ENCODE results near the gene RPL13. TPM values are rescaled to one million over a fixed set of nuclear protein-coding genes. Genes with fewer than 3 reads are reported as not detected.

The RPL13 gene
- total RNA-seq, 1 experiment from 2014 or later, result 2,157 TPM

DNA sequence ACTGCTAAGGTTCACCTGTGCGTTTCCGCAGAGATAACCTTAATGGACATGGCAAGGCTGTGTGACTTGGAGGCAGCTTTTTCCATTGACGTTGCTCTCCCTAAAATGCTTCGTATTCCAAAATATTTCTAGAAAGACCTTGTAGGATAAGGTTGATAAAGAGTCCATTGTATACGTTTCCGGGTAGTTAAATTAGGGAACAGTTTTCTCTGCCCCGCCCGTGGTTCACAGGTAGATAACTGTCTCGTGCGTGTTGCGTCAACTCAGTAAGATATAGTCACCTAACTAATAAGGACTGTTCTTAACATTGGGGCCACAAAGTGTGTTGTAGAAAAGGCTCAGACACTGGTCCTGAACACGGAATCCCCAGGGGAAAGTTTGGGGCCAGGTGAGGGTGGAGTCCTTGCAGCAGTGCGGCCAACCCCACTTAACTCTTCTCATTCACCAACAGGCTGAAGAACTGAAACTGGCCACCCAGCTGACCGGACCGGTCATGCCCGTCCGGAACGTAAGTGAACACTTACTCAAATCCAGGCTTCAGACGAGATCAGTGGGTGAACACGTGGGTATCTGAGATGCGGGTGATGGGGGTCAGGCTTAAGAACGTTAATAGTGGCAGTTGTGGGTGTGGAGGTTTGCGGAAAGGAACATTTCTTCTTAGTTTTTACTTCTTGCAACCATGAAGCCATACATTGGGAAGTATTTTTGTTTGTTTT is 1.6 kb downstream of the RPL13 start:
- Mint-ChIP-seq H3K4me1 (peaks cover 45 to 48% of the 10 kb centered on the region in 2 experiments), H3K27ac (peak overlapping the region; percentile 92 to 96 (median 95)), H3K9me3 (no peaks in the 10 kb centered on the region; a peak in 1 of 5 replicates), H3K27me3 (ENCODE audit: low read depth) (peaks cover 3% of the 10 kb centered on the region), H3K4me3 (peak overlapping the region; percentile 96), H3K36me3 (ENCODE audit: insufficient read depth in 1 of 3, low read depth in 3 of 3) (peaks cover 26 to 48% (median 38%) of the 10 kb centered on the region in 3 experiments)
- no peak overlapping the region for H3K18ac ChIP-seq (ENCODE audit: insufficient read length, low read depth, low read length)
- H4K5ac ChIP-seq (ENCODE audit: insufficient read length, low read depth, low read length), result peak overlapping the region; percentile 26
- H3K14ac ChIP-seq (ENCODE audit: insufficient read depth, low read length), result no peak overlapping the region
- peaks cover 10% of the 10 kb centered on the region; the same call in 1 of the 2 replicates for H3K79me2 ChIP-seq (ENCODE audit: insufficient read depth, low read length)
- peak overlapping the region; percentile 86 for H3K9ac ChIP-seq (ENCODE audit: extremely low read depth, insufficient read length, low read length)
- H3K23me2 ChIP-seq (ENCODE audit: insufficient read length, low read depth, low read length, poor library complexity, severe bottlenecking), result peaks cover 19% of the 10 kb centered on the region
- WGBS (ENCODE audit: extremely low coverage, insufficient read length, low lambda C conversion rate), result no CpG with 5 or more reads among the region's 23 CpGs
- no peak overlapping the region for H3T11ph ChIP-seq (ENCODE audit: low read length)
- no peak overlapping the region for H2BK20ac ChIP-seq (ENCODE audit: low read depth, low read length, poor library complexity, severe bottlenecking)
- H3K9me3 ChIP-seq (ENCODE audit: control insufficient read depth, low read depth, low read length), result no peaks in the 10 kb centered on the region
- H2BK5ac ChIP-seq (ENCODE audit: insufficient read length, low read length), result no peak overlapping the region
- H3K4ac ChIP-seq (ENCODE audit: low read depth, low read length), result no peak overlapping the region
- no peak overlapping the region for H2BK15ac ChIP-seq (ENCODE audit: low read depth, low read length)
- H3K4me2 ChIP-seq (ENCODE audit: insufficient read depth, insufficient read length, low read length), result peak overlapping the region; percentile 97
- no peaks in the 10 kb centered on the region; the same call in 1 of the 2 replicates for H3K4me1 ChIP-seq (ENCODE audit: insufficient read depth, low read length)
- H4K8ac ChIP-seq (replicated peaks; ENCODE audit: insufficient read length, low read depth, low read length), result no peak overlapping the region
- no peak overlapping the region for H2BK12ac ChIP-seq (ENCODE audit: insufficient read length, low read depth, low read length)
- H4K91ac ChIP-seq (ENCODE audit: insufficient read length, low read depth, low read length), result no peak overlapping the region
- no peak overlapping the region for H3K56ac ChIP-seq (ENCODE audit: insufficient read length, low read depth, low read length)
- peaks cover 4% of the 10 kb centered on the region for H4K20me1 ChIP-seq (ENCODE audit: control insufficient read depth, insufficient read depth, insufficient read length)
- H2AK5ac ChIP-seq (ENCODE audit: insufficient read length, low read length), result no peak overlapping the region
- H2BK120ac ChIP-seq (ENCODE audit: low read depth, low read length, poor library complexity, severe bottlenecking), result no peak overlapping the region
- no peaks in the 10 kb centered on the region for H3K27me3 ChIP-seq (ENCODE audit: insufficient read depth, low read length)
- no peak overlapping the region for H2AFZ ChIP-seq (ENCODE audit: low read length)
- DNase-seq, result no peak
- no peak overlapping the region for H3K27ac ChIP-seq (ENCODE audit: insufficient read length, low read depth, low read length)
- H3K79me1 ChIP-seq (ENCODE audit: insufficient read depth, low read depth, low read length, poor library complexity, severe bottlenecking), result peaks cover 6% of the 10 kb centered on the region
- no peak overlapping the region for H3K23ac ChIP-seq (ENCODE audit: insufficient read length, low read depth, low read length)
- TF ChIP-seq, protein P1, sequence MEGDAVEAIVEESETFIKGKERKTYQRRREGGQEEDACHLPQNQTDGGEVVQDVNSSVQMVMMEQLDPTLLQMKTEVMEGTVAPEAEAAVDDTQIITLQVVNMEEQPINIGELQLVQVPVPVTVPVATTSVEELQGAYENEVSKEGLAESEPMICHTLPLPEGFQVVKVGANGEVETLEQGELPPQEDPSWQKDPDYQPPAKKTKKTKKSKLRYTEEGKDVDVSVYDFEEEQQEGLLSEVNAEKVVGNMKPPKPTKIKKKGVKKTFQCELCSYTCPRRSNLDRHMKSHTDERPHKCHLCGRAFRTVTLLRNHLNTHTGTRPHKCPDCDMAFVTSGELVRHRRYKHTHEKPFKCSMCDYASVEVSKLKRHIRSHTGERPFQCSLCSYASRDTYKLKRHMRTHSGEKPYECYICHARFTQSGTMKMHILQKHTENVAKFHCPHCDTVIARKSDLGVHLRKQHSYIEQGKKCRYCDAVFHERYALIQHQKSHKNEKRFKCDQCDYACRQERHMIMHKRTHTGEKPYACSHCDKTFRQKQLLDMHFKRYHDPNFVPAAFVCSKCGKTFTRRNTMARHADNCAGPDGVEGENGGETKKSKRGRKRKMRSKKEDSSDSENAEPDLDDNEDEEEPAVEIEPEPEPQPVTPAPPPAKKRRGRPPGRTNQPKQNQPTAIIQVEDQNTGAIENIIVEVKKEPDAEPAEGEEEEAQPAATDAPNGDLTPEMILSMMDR (conservative IDR thresholded peaks at IDR 0.05), result no peak
